Measurements from ENCODE around the gene SHISA8. TPM values are rescaled to one million over a fixed set of nuclear protein-coding genes. Genes with fewer than 3 reads are reported as not detected.

Gene SHISA8
- total RNA-seq, 1 donor from 2014 or later, result not detected

GRCh38 chr22:41946629-41947423 lies 32.0 kb upstream of the SHISA8 start, which contains the start of gene CENPM:
Gene CENPM, minus strand, starts transcription at chr22:41947152. Its CDS starts 76 bp downstream, at chr22:41947076.
- Histone ChIP-seq H3K27ac (peak within 1 kb of the TSS; percentile 42), H3K9me3 (no peaks in the 10 kb centered on the region), H3K4me1 (peaks cover 12% of the 10 kb centered on the region), H3K4me3 (peak within 1 kb of the TSS; percentile 57 to 73), H3K36me3 (no peaks in the 10 kb centered on the region), H3K27me3 (no peaks in the 10 kb centered on the region)
- intact Hi-C loops (cut with DNase I), result loop anchor here (10.0 kb wide), 2 partner anchors 122 to 202 kb away; no protein-coding TSS in a partner anchor
- DNase-seq (ENCODE audit: extremely low spot score in 2 of 2), result peak in 1 of 2 donors; percentile 94
- TF ChIP-seq POLR2A (IDR thresholded peaks at IDR 0.05), result no peak
- TF ChIP-seq POLR2AphosphoS5 (IDR thresholded peaks at IDR 0.05; ENCODE audit: insufficient read depth in 1 of 2, low read depth in 1 of 2), result peak; percentile 74 to 78
- no peak for TF ChIP-seq CTCF (IDR thresholded peaks at IDR 0.05)

- H3K9me3 ChIP-seq, result no peaks in the 10 kb centered on the region
- peaks cover 19% of the 10 kb centered on the region for H3K4me1 ChIP-seq
- intact Hi-C loops (cut with DNase I), result loop anchor here (10.0 kb wide), 2 partner anchors 119 to 199 kb away; no protein-coding TSS in a partner anchor
- TF ChIP-seq CTCF (IDR thresholded peaks at IDR 0.05) (no peak), POLR2A (IDR thresholded peaks at IDR 0.05) (no peak), POLR2AphosphoS5 (IDR thresholded peaks at IDR 0.05; ENCODE audit: insufficient read depth in 1 of 2, low read depth in 1 of 2) (no peak)
- DNase-seq (ENCODE audit: extremely low spot score in 2 of 2), result no peak
- no peak overlapping the region for H3K27ac ChIP-seq
- no peak overlapping the region for H3K4me3 ChIP-seq
- H3K36me3 ChIP-seq, result no peaks in the 10 kb centered on the region
- H3K27me3 ChIP-seq, result no peaks in the 10 kb centered on the region
Observed at GRCh38 chr22:41943661-41944209, 28.9 kb upstream of the SHISA8 start.

GRCh38 chr22:41940832-41941765 lies 26.2 kb upstream of the SHISA8 start:
- Histone ChIP-seq H3K4me3 (no peak overlapping the region), H3K27me3 (no peaks in the 10 kb centered on the region), H3K9me3 (no peaks in the 10 kb centered on the region), H3K36me3 (no peaks in the 10 kb centered on the region), H3K27ac (peak overlapping the region; percentile 49), H3K4me1 (peaks cover 16% of the 10 kb centered on the region)
- intact Hi-C loops (cut with DNase I), result loop anchor here (2.0 to 10.0 kb wide), 3 partner anchors 116 to 246 kb away; no protein-coding TSS in a partner anchor
- no peak for DNase-seq (ENCODE audit: extremely low spot score in 2 of 2)
- TF ChIP-seq CTCF (IDR thresholded peaks at IDR 0.05), result peak; percentile 70 to 98 (median 89)
- TF ChIP-seq POLR2A (IDR thresholded peaks at IDR 0.05), result no peak
- TF ChIP-seq POLR2AphosphoS5 (IDR thresholded peaks at IDR 0.05; ENCODE audit: insufficient read depth in 1 of 2, low read depth in 1 of 2), result peak; percentile 55 to 62

GRCh38 chr22:41939981-41940831 lies 25.3 kb upstream of the SHISA8 start:
- TF ChIP-seq POLR2A (IDR thresholded peaks at IDR 0.05), result peak in 1 of 2 donors; percentile 20
- no peak for TF ChIP-seq CTCF (IDR thresholded peaks at IDR 0.05)
- TF ChIP-seq POLR2AphosphoS5 (IDR thresholded peaks at IDR 0.05; ENCODE audit: insufficient read depth in 1 of 2, low read depth in 1 of 2), result peak in 1 of 2 donors; percentile 47
- DNase-seq (ENCODE audit: extremely low spot score in 2 of 2), result no peak
- Histone ChIP-seq H3K9me3 (no peaks in the 10 kb centered on the region), H3K27ac (peak overlapping the region; percentile 49), H3K4me3 (no peak overlapping the region), H3K4me1 (peaks cover 8% of the 10 kb centered on the region), H3K36me3 (no peaks in the 10 kb centered on the region), H3K27me3 (no peaks in the 10 kb centered on the region)
- intact Hi-C loops (cut with DNase I), result loop anchor here (2.0 to 10.0 kb wide), 3 partner anchors 115 to 245 kb away; no protein-coding TSS in a partner anchor

All from vagina (tissue), 2 donors.